GM21447 (cell line): Measurements from ENCODE around the gene SRC.

Experiments
- ATAC-seq: cut with Tn5 transposase; IDR thresholded peaks from one replicate; pipeline ENCODE4 v1.9.1; 2021; ENCODE audit not compliant: unreplicated experiment

The SRC gene

DNA sequence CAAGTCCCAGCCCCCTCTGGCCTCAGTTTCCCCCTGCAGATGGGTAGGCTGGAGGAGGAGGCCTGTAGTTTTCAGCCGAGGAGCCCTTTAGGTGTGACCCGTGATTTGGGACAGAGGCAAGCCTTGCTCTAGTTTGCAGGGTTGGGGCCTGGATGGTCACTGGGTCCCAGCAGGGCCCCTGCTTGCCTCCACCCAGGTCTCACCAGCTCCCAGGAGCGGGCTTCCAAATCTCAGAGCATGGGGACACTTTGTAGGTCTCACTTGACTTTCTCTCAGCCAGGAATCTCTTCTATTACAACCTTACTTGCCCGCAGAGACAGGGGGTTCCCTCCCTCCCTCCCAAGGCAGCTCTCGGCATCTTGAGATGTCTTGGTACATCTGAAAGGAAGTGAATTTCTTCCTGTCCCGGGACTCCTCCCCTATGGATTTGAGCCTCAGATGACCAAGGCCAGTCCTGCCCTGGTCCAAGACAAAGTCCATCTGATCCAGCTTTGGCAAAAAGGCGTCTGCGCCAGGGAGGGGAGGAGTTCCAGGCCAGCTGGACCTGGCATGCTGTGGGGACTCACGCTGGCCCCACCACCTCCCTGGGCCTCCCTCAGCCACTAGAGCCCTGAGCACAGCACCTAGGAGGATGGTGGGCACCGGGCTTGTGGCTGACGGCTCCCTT is 47.4 kb downstream of the SRC start:
- no peak for ATAC-seq

DNA sequence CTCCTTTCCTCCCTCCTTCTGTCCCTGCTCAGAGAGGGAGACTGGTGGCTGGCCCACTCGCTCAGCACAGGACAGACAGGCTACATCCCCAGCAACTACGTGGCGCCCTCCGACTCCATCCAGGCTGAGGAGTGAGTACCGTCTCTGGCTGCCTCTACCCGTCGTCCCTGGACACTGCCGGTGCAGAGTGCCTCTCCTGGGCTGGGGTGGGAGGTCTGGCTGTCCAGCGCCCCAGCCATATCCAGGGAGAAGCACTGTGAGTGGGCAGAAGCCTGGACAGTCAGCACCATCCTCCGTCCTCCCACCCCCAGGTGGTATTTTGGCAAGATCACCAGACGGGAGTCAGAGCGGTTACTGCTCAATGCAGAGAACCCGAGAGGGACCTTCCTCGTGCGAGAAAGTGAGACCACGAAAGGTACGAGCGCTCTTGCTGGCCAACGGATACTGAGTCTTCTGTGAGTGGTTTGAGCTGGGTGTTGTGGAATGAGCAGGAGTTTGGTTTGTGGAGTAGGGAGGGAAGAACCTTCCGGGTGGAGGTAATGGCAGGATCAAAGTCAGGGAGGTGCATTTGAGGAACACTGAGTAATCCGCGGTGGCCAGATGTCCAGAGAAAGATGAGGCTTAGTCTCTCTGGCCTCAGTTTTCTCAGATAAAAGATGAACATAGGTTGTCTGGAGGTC is 48.1 kb downstream of the SRC start:
- no peak for ATAC-seq

DNA sequence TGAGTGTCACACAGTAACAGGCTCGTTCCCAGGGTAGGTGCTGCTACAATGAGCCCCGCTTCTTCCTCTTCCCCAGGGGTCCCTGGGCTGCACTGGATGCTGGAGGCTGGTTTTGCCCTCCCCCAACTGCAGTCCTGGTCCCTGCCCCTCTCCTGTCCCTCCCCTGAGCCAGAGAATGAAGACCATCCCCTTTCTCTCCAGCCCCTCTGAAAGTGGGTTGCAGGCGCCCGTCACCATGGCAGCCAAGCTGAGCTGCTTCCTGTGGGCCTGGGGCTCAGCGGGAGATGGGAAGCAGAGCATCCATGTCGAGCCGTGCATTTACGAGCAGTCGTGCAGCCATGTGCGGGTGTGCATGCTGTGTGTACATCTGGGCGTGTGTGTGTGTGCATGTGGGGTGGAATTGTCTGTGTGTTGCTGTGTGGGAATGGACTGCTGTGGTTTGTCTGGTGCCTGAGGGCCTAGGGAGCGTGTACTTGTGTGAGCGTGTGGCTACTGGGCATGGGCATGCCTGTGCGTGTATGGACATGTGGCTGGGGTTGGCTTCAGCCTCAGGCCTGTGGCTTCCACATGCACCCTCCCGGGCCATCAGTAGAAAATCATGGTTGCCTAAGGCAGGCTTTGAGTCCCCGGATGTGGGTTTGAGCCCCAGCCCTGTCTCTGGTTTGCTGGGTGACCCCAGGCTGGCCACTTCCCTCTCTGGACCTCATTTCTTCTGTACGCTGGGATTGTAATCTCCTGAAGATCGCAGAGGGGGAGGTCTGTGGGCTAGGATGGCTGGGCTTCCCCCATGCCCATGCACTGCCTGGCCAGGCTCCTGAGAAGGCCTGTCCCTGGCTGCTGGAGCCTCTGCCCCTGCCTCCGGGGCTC is 48.8 kb downstream of the SRC start:
- no peak for ATAC-seq

DNA sequence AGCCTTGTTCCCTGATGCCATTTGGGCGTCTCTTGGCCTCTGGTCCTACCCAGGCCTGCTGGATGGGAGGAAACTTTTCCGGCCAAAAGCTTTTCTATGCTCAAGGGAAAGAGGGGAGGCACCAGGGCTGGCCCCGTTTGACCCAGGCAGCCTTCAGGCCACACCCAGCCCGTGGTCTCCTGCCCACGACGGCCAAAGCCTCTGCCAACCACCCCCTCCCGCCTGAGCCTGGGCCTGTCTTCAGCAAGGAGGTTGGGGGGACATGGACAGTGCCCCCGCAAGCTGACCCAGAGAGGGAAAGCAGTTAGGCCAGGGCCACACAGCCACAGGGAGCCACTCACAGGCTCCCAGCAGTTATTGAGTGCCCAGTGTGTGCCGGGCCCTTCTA is 49.5 kb downstream of the SRC start:
- ATAC-seq, result no peak

DNA sequence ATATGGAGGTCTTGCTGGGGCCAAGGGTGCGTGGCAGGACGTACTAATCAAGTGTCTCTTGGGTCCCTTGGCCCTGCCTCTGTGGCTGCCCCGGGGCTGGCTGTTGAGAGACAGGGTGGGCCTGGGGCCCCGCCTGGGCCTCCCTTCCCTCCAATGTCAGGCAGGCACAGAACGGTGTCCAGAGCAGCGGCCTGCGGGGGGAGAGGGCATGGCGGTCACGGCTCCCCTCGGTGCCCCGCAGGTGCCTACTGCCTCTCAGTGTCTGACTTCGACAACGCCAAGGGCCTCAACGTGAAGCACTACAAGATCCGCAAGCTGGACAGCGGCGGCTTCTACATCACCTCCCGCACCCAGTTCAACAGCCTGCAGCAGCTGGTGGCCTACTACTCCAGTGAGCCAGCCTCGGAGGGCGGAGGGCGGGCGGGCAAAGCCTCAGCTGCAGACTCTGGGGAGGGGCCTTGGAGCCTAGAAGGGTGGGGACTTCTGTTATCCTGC is 50.0 kb downstream of the SRC start:
- ATAC-seq, result no peak

DNA sequence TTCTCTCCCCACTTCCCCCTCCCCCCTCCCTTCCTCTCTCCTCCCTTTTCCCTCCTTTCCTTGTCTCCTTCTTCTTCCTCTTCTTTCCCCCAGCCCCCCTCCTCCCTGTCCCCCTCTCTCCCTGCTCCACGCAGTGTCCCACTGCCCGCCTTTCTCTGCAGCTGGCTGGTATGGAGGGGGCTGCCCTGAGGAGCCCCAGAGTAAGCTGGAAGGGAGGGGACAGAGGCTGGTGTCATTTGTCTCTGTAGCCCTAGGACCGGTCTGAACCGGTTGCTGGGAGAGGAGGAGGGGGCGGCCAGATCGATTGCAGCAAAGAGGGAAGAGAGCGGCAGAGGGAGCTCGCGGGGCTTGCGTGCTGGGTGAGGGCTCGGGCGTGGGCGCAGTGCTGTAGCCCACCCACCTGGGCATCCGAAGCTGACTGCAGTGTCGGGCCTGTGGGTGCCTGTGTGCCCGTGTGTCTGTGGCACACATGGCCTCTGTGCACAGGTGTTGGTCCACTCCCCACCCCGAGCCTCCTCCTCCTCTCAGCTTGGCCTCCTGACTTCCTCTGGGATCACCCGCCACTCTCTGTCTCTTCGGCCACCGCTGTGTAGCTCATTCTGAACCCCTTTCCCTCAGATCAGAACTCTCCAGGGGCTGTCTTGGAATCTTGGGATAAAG is 50.6 kb downstream of the SRC start:
- no peak for ATAC-seq

DNA sequence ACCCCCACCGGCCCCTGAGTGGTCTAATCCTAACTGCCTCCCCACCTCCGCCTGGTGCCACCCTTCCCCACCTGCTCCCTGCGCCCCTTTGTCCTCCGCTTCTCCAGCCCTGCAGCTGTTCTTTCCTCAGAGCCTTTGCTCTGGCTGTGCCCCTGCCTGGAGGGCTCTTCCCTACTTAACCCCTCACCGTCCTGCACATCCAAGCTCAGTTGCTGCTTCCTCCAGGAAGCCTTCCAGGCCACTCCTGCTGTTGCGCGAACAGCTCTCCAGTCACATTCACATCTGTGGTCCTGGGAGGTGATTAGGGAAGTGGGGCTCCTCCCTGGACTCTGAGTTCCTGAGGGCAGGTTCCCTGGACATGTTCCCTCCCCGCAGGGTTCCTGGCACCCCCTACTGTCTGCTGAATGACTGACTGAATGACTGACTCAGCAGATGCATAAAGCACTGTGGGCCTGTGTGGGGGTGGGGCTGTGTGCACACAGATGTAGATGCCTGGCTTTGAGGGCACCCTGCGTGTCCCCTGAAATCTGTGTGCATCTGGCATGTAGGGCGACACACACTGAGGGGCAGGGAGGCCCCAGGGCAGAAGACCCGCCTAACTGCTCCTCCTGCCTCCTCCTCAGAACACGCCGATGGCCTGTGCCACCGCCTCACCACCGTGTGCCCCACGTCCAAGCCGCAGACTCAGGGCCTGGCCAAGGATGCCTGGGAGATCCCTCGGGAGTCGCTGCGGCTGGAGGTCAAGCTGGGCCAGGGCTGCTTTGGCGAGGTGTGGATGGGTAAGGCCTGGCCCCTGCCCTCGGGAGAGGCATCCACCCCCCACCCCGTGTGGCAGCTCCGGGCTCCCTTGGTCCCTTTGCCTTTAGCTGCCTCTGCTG is 51.4 kb downstream of the SRC start:
- no peak for ATAC-seq

DNA sequence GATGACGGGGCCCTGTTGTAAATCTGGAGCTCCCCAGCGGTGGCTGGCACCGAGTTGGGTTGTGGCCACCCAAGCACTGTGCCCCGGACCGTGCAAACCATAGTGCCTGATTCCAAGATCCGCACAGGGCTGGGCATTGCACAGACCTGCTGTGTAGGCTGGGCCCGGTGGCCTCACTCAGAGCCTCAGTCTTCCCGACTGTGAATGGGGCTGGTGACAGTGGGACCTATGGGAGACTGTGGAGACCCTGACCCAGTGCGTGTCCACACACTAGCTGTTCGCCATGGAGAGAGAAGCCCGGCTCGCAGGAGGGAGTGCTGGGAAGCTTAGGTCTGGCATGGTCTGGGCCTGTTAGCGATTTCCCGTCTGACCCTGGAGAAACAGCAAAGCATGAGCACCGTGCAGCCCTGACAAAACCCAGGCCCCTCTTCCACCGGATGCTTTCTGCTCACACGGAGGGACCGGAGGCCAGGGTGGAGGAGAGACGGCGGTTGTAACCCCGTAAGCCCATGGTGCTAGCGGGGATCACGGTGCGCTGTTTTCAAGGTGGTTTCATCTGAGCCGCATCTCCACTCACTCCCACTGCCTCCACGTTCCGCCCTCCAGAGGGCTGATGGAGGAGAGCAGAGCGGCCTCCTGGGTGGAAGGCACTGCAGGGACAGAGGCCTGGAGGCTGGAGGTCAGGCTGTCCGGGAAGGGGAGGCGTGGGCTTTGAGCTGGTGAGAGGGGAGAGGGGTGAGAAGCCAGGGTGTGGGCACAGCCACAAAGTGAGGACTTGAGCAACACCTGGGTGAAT is 52.2 kb downstream of the SRC start:
- ATAC-seq, result no peak

DNA sequence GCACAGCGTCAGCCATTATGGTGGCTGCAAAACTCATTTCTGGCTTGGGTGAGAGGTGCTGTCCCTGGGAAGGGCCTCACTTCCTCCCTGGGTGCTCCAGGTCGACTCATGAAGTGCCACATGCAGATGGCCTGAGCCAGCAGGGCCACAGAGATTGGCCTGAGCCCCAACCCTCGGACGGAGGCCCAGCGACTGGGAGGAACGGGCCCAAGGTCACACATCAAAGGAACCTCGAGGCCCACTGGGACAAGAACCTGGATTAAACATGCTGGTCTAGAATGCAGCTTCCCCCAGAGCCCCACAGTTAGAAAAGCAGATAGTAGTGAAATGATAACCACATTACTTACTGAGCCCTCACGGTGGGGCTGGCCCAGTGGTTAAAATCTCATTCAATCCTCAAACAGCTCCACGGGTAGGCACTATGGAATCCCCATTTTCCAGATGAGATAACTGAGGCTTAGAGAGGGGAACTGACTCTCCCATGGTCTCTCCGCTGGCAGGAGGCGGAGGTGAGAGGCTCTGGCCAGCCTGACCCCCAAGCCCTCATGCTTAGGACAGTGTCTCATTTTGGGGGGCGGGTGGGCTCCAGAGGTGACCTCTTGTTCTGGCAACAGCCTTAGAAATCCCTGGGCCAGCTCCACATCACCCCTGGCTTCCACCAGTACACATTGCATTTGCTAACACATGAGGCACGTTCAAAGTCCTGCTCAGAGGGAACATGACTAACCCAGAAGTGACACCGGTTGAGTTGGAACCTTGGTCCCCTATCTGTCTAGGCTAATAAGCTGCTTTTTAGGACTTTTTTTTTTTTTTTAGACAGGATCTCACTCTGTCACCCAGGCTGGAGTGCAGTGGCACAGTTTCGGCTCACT is 53.0 kb downstream of the SRC start:
- no peak for ATAC-seq

DNA sequence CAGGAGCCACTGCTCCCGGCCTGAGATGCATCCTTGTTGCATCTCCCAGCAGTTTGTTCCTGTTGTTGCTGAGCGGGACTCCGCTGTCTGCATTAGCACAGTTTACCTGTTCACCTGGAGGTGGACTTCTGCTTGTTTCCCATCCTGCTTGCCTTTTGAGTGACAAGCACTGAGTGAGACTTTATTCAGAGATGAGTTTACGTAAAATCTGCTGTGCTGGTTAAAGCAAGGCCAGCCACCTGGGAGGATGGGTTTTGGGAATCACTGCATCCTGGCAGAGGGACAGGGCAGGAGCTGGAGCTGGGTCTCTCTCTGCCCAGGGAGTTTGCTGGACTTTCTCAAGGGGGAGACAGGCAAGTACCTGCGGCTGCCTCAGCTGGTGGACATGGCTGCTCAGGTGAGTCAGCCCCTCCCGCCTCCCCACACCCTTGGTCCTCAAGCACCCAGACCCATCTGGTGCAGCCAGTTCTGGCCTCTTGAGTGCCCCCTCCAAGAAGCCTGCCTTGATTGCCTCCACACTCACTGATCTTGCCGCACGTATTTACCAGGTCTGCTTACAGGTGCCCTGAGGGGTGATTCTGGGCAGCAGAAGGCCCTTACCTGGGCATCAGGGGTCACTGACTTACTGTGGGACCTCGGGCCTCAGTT is 55.5 kb downstream of the SRC start:
- no peak for ATAC-seq

DNA sequence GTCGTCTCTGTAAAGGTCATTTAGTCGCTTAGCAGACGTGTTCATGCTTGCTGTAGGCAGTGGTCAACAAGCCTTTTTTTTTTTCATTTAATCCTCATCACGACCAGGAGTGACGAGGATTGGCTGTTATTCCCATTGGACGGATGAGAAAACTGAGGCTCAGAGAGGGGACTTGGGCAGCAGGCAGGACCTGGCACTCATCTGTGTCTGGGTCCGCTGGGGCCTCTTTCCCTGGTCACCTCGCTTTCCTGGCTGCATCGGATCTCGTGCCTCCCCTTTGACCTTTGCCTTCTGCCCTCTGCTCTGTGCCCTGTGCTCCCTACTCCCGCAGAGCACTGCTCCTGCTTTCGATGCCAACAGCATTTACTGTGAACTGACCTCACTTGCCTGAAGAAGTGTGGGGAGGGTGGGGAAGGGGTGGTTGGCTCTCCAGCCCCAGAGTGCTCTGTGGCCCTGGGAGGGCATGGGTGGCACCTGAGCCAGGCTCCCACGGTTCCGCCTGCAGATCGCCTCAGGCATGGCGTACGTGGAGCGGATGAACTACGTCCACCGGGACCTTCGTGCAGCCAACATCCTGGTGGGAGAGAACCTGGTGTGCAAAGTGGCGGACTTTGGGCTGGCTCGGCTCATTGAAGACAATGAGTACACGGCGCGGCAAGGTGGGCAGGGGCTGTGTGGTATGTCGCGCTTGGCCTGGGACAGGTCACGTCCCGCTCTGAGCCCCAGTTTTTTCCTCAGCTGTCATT is 56.2 kb downstream of the SRC start:
- no peak for ATAC-seq

DNA sequence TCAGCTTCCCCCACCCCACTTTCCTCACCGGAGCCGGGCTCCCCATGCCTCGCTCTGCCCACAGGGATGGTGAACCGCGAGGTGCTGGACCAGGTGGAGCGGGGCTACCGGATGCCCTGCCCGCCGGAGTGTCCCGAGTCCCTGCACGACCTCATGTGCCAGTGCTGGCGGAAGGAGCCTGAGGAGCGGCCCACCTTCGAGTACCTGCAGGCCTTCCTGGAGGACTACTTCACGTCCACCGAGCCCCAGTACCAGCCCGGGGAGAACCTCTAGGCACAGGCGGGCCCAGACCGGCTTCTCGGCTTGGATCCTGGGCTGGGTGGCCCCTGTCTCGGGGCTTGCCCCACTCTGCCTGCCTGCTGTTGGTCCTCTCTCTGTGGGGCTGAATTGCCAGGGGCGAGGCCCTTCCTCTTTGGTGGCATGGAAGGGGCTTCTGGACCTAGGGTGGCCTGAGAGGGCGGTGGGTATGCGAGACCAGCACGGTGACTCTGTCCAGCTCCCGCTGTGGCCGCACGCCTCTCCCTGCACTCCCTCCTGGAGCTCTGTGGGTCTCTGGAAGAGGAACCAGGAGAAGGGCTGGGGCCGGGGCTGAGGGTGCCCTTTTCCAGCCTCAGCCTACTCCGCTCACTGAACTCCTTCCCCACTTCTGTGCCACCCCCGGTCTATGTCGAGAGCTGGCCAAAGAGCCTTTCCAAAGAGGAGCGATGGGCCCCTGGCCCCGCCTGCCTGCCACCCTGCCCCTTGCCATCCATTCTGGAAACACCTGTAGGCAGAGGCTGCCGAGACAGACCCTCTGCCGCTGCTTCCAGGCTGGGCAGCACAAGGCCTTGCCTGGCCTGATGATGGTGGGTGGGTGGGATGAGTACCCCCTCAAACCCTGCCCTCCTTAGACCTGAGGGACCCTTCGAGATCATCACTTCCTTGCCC is 57.4 kb downstream of the SRC start:
- ATAC-seq, result no peak

DNA sequence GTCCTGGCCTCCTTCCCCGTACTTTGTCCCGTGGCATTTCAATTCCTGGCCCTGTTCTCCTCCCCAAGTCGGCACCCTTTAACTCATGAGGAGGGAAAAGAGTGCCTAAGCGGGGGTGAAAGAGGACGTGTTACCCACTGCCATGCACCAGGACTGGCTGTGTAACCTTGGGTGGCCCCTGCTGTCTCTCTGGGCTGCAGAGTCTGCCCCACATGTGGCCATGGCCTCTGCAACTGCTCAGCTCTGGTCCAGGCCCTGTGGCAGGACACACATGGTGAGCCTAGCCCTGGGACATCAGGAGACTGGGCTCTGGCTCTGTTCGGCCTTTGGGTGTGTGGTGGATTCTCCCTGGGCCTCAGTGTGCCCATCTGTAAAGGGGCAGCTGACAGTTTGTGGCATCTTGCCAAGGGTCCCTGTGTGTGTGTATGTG is 58.5 kb downstream of the SRC start:
- no peak for ATAC-seq

DNA sequence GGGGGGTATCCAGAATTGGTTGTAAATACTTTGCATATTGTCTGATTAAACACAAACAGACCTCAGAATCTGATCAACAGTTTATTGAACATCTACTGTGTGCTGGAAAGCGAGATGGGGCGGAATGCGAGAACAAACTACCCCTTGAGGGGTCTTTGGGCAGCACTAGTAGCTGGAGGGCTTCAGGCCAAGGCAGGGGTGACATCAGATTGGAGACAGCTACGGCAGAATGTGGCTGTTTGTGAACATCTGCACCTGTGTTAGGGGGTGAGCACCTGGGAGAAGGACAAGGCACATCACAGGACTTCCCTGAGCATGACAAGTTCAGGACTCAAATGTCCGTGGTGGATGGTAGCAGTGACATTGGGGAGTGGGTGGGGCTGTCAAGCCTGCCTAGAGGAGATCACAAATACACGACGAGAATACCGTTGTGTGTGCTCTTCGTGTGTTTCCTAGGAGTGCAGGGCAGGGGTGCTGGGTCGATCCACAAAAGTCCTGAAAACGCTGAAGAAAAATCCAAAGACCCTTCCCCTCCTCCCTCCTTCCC is 59.5 kb downstream of the SRC start:
- ATAC-seq, result no peak

DNA sequence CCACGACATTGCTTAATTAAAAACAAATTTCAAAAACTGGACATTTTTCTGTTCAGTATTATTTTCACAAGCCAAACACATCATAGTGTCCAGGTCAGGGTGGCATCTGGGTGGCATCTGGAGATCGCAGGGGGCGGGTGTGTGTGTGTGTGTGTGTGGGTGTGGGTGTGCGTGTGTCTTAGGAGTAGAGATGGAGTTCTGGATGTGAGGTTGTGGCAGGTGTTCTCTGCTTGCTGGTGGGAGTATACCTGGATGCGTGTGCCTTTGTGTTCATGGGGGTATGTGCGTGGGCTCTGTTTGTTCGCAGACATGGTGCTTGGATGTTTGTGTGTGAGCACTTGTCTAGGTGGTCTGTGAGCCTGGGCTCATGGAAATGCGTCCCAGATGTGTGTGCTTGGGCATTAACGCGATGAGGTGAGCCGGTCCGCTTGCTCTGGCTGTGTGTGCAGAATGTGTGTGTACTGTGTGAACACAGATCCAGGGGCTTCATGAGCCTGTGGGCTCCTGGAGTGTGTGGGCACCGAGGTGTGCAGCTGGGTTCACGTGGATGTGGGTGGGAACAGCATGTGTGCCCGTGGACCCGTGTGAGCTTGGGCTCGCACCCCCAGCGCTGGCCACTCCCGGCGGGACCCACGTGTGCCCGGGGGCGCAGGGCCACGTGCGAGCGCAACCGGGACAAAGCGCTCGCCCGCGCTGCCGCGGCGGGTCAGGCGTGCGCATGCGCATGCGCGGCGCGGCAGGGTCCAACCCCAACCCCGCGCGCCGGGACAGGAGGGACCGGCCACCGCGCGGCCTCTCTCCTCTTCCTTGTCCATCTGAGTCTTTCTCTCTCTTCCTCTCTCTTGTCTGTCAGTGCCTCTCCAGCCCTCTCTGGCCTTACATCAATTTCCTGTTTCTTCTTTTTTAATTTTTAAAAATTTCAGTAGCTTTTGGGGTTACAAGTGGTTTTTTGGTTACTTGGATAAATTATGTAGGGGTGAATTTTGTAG is 60.4 kb downstream of the SRC start:
- no peak for ATAC-seq
